Inflammatory macrophage treated with lipopolysaccharide for 1 hour (primary cell): ENCODE measurements around the gene GPR65.

Experiments used
- DNase-seq, 2 donors: peaks; one replicate each; pipeline ENCODE4 v3.0.0-alpha.2; 2020 to 2022

Gene GPR65

GRCh38 chr14:88040146-88040545 is 35.2 kb downstream of the GPR65 start:
- no peak for DNase-seq

GRCh38 chr14:88043529-88044443 is 38.9 kb downstream of the GPR65 start:
- peak in 1 of 2 donors; percentile 22 for DNase-seq

GRCh38 chr14:88044444-88044758 is 39.5 kb downstream of the GPR65 start:
- DNase-seq: peak in 1 of 2 donors; percentile 11

GRCh38 chr14:88044776-88045446 is 40.0 kb downstream of the GPR65 start:
- DNase-seq: peak; percentile 81 to 87

GRCh38 chr14:88045705-88046104 is 40.8 kb downstream of the GPR65 start:
- peak; percentile 84 to 95 for DNase-seq

- no peak for DNase-seq
These were observed 43.4 kb downstream of the GPR65 start for GRCh38 chr14:88048351-88048750.

GRCh38 chr14:88049266-88049665 is 44.3 kb downstream of the GPR65 start:
- peak; percentile 71 to 83 for DNase-seq

GRCh38 chr14:88049936-88050335 is 45.0 kb downstream of the GPR65 start:
- DNase-seq: peak; percentile 51 to 53

GRCh38 chr14:88060576-88060975 is 55.6 kb downstream of the GPR65 start:
- no peak for DNase-seq

- DNase-seq: no peak
These were observed 58.9 kb downstream of the GPR65 start for GRCh38 chr14:88063811-88064210.
